SK-N-SH (cell line): ENCODE measurements around the gene CBY2. TPM values are rescaled to one million over a fixed set of nuclear protein-coding genes. Genes with fewer than 3 reads are reported as not detected.

Experiments used
- CTCF ChIA-PET: fragments of 300-600, 350-600 bp; formaldehyde crosslinking; extraction: SDS; loops from one replicate; lab custom pipeline; 2021; lab: Yijun Ruan, JAX
- POLR2A ChIA-PET: fragments of 350-600 bp; sonication (Branson Sonifier 250); formaldehyde crosslinking; extraction: SDS; loops from one replicate; lab custom pipeline; 2020; ENCODE audit warnings: antibody characterized with exemption, inconsistent platforms; lab: Yijun Ruan, JAX
- DNase-seq: peaks from one replicate; pipeline ENCODE4 v3.0.0; 2012
- H2AFZ ChIP-seq: fragments of 200-600 bp; sonication (generic); 2 replicates; pipeline ENCODE4 v1.8.1; 2016; ENCODE audit warnings: antibody characterized with exemption, mild to moderate bottlenecking, low read depth
- H3F3A ChIP-seq: fragments of 200-600 bp; sonication (generic); replicated peaks from 2 replicates; pipeline ENCODE3; 2016; ENCODE audit warnings: antibody characterized with exemption, mild to moderate bottlenecking; ENCODE audit not compliant: insufficient read depth
- H3K27ac ChIP-seq, 2 experiments: fragments of 200-500 bp in 1 of 2; fragments of 200-600 bp in 1 of 2; sonication (Bioruptor generic) in 1 of 2; sonication (generic), shearing (Covaris generic) in 1 of 2; 2 replicates each; pipeline versions ENCODE4 v1.5.1 to v1.6.1; 2014 to 2016; ENCODE audit warnings: low read depth in 2 of 2, inconsistent platforms in 1 of 2, low read length in 1 of 2, mild to moderate bottlenecking in 1 of 2, mixed read lengths in 1 of 2
- H3K27me3 ChIP-seq: fragments of 200-600 bp; sonication (generic), shearing (Covaris generic); 2 replicates; pipeline ENCODE4 v1.6.1; 2016; ENCODE audit warnings: mixed run types; ENCODE audit not compliant: insufficient read depth
- H3K36me3 ChIP-seq, 2 experiments: fragments of 200-500 bp in 1 of 2; fragments of 200-600 bp in 1 of 2; sonication (Bioruptor generic) in 1 of 2; sonication (generic) in 1 of 2; replicated peaks in 1 of 2; 2 replicates each; pipeline versions ENCODE3 to v1.5.1; 2014 to 2016; ENCODE audit warnings: low read length in 1 of 2, mild to moderate bottlenecking in 1 of 2; ENCODE audit not compliant: insufficient read depth in 2 of 2, control insufficient read depth in 1 of 2
- H3K4me1 ChIP-seq, 2 experiments: fragments of 200-500 bp in 1 of 2; fragments of 200-600 bp in 1 of 2; sonication (Bioruptor generic) in 1 of 2; sonication (generic), shearing (Covaris generic) in 1 of 2; 2 replicates each; pipeline versions ENCODE4 v1.5.1 to v1.6.1; 2014 to 2016; ENCODE audit warnings: low read depth in 1 of 2, low read length in 1 of 2, mixed run types in 1 of 2; ENCODE audit not compliant: insufficient read depth in 2 of 2, control insufficient read depth in 1 of 2
- H3K4me2 ChIP-seq: fragments of 200-600 bp; sonication (generic), shearing (Covaris generic); 2 replicates; pipeline ENCODE4 v1.6.1; 2017; ENCODE audit warnings: mixed run types
- H3K4me3 ChIP-seq, 2 experiments: fragments of 200-500 bp in 1 of 2; fragments of 200-600 bp in 1 of 2; sonication (Bioruptor generic) in 1 of 2; sonication (generic), shearing (Covaris generic) in 1 of 2; 2 replicates each; pipeline versions ENCODE4 v1.5.1 to v1.8.1; 2014 to 2016; ENCODE audit warnings: low read depth in 2 of 2, inconsistent platforms in 1 of 2, low read length in 1 of 2, mild to moderate bottlenecking in 1 of 2, mixed read lengths in 1 of 2, moderate library complexity in 1 of 2
- H3K79me2 ChIP-seq: fragments of 200-600 bp; sonication (generic); 2 replicates; pipeline ENCODE4 v1.8.1; 2017; ENCODE audit warnings: mild to moderate bottlenecking; ENCODE audit not compliant: insufficient read depth
- H3K9ac ChIP-seq: fragments of 200-600 bp; sonication (generic); 2 replicates; pipeline ENCODE4 v1.6.1; 2017; ENCODE audit warnings: mixed run types
- H3K9me2 ChIP-seq: fragments of 200-600 bp; sonication (generic); 2 replicates; pipeline ENCODE4 v1.6.1; 2017; ENCODE audit warnings: mixed run types
- H3K9me3 ChIP-seq: fragments of 200-600 bp; sonication (generic); 2 replicates; pipeline ENCODE4 v1.6.1; 2017; ENCODE audit warnings: mixed run types, mild to moderate bottlenecking, moderate library complexity
- H4K20me1 ChIP-seq: fragments of 200-600 bp; sonication (generic); 2 replicates; pipeline ENCODE4 v1.6.1; 2017; ENCODE audit warnings: mild to moderate bottlenecking, mixed run types; ENCODE audit not compliant: insufficient read depth
- CTCF ChIP-seq: fragments of 200-600 bp; sonication (generic); IDR thresholded peaks from 2 replicates; pipeline ENCODE4 v1.6.1; 2017; ENCODE audit warnings: antibody characterized with exemption, mild to moderate bottlenecking, moderate library complexity
- ELF1 ChIP-seq: IDR thresholded peaks from 2 replicates; pipeline ENCODE4 v1.4.0; 2012
- EP300 ChIP-seq, 2 experiments: IDR thresholded peaks; 2 replicates each; pipeline versions ENCODE4 v1.4.0 to v1.6.1; 2012; ENCODE audit warnings: borderline replicate concordance in 1 of 2, low read depth in 1 of 2, low read length in 1 of 2
- FOXJ3 ChIP-seq: sonication (generic); formaldehyde crosslinking; IDR thresholded peaks from 2 replicates; pipeline ENCODE4 v1.5.1; 2020; ENCODE audit warnings: mild to moderate bottlenecking, missing genetic modification reagents
- FOXM1 ChIP-seq: IDR thresholded peaks from 2 replicates; pipeline ENCODE4 v1.4.0; 2012; ENCODE audit warnings: low read depth, mild to moderate bottlenecking
- MXI1 ChIP-seq: IDR thresholded peaks from 2 replicates; pipeline ENCODE4 v1.6.1; 2012; ENCODE audit warnings: mild to moderate bottlenecking, low read depth, low read length, improper control_type of control experiment
- NFIC ChIP-seq: IDR thresholded peaks from 2 replicates; pipeline ENCODE4 v1.4.0; 2012; ENCODE audit warnings: borderline replicate concordance
- POLR2AphosphoS5 ChIP-seq: IDR thresholded peaks from 2 replicates; pipeline ENCODE4 v1.6.1; 2012; ENCODE audit warnings: low read depth, low read length
- RAD21 ChIP-seq: IDR thresholded peaks from 2 replicates; pipeline ENCODE4 v1.6.1; 2012; ENCODE audit warnings: mild to moderate bottlenecking, low read length
- RCOR1 ChIP-seq: fragments of 150-350 bp; IDR thresholded peaks from 2 replicates; pipeline ENCODE4 v1.6.1; 2017; ENCODE audit warnings: antibody characterized with exemption, low read length
- RFX5 ChIP-seq: IDR thresholded peaks from 2 replicates; pipeline ENCODE4 v1.6.1; 2012; ENCODE audit warnings: mild to moderate bottlenecking, improper control_type of control experiment, low read length
- RXRA ChIP-seq: IDR thresholded peaks from 2 replicates; pipeline ENCODE4 v1.4.0; 2012; ENCODE audit warnings: low read depth, mild to moderate bottlenecking, borderline replicate concordance
- SIN3A ChIP-seq: IDR thresholded peaks from 2 replicates; pipeline ENCODE4 v1.6.1; 2012; ENCODE audit warnings: low read depth, mild to moderate bottlenecking, low read length, moderate library complexity, borderline replicate concordance
- TAF1 ChIP-seq: IDR thresholded peaks from 2 replicates; pipeline ENCODE4 v1.6.1; 2012; ENCODE audit warnings: low read depth, mild to moderate bottlenecking, low read length, moderate library complexity, borderline replicate concordance
- TCF12 ChIP-seq: IDR thresholded peaks from 2 replicates; pipeline ENCODE4 v1.4.0; 2012
- TEAD4 ChIP-seq: IDR thresholded peaks from 2 replicates; pipeline ENCODE4 v1.4.0; 2012; ENCODE audit warnings: mild to moderate bottlenecking, borderline replicate concordance; ENCODE audit not compliant: insufficient read depth
- YY1 ChIP-seq: IDR thresholded peaks from 2 replicates; pipeline ENCODE4 v1.4.0; 2012; ENCODE audit warnings: low read depth, mild to moderate bottlenecking
- ZBTB33 ChIP-seq: IDR thresholded peaks from 2 replicates; pipeline ENCODE4 v1.4.0; 2012; ENCODE audit warnings: low read depth, borderline replicate concordance
- WGBS: methylation state at CpG from one replicate; pipeline ENCODE4 v1.1.6; 2017; ENCODE audit warnings: low lambda C conversion rate; 5-methylcytosine and 5-hydroxymethylcytosine counted together
- polyA plus RNA-seq, 3 experiments: library from polyadenylated mRNA; depleted of rRNA; stranded (reverse); fragments of >200 nt; gene quantifications; 2 replicates each; pipeline ENCODE4 v1.2.3, GENCODE V29; 2012

CBY2 gene
- polyA plus RNA-seq, 1 of the 3 experiments (the other 2 are of a cell fraction), result not detected

- POLR2A ChIA-PET, result no interaction called here
- no peaks in the 10 kb centered on the region for H3K79me2 ChIP-seq
- no peak overlapping the region for H3K4me2 ChIP-seq
- H3K27ac ChIP-seq, result no peak overlapping the region
- H3K9me2 ChIP-seq, result no peaks in the 10 kb centered on the region
- no peaks in the 10 kb centered on the region for H3K36me3 ChIP-seq
- CTCF ChIA-PET, result no interaction called here
- no peaks in the 10 kb centered on the region for H4K20me1 ChIP-seq
- no peak for DNase-seq
- no peak overlapping the region for H3K9ac ChIP-seq
- 23% methylated on average over 2 of the region's 2 CpGs for WGBS
- no peak overlapping the region for H2AFZ ChIP-seq
- no peak for TF ChIP-seq SIN3A
- TF ChIP-seq FOXJ3 (CRISPR knock-in tag), result no peak
- no peak for TF ChIP-seq NFIC
- no peak for TF ChIP-seq RFX5
- TF ChIP-seq, all 33 proteins: peak for 0
- Histone ChIP-seq H3K27me3 (no peaks in the 10 kb centered on the region), H3K4me1 (peaks cover 0 to 2% of the 10 kb centered on the region in 2 experiments; a peak in 1 of 4 replicates), H3F3A (no peaks in the 10 kb centered on the region), H3K9me3 (no peaks in the 10 kb centered on the region), H3K4me3 (no peak overlapping the region)
Observed at GRCh38 chr13:45690636-45691035, 11.5 kb upstream of the CBY2 start.

- H3K9me3 ChIP-seq, result no peaks in the 10 kb centered on the region
- CTCF ChIA-PET, result no interaction called here
- no peaks in the 10 kb centered on the region for H3K79me2 ChIP-seq
- no peaks in the 10 kb centered on the region for H3F3A ChIP-seq
- WGBS, result 37% methylated on average over 4 of the region's 4 CpGs
- H3K36me3 ChIP-seq, result no peaks in the 10 kb centered on the region
- no peak overlapping the region for H3K4me3 ChIP-seq
- POLR2A ChIA-PET, result no interaction called here
- H3K27ac ChIP-seq, result no peak overlapping the region
- H3K4me1 ChIP-seq, result peaks cover 0 to 2% of the 10 kb centered on the region in 2 experiments; a peak in 1 of 4 replicates
- H3K9me2 ChIP-seq, result no peaks in the 10 kb centered on the region
- H3K4me2 ChIP-seq, result no peak overlapping the region
- H4K20me1 ChIP-seq, result no peaks in the 10 kb centered on the region
- DNase-seq, result no peak
- H3K9ac ChIP-seq, result no peak overlapping the region
- no peak overlapping the region for H2AFZ ChIP-seq
- H3K27me3 ChIP-seq, result no peaks in the 10 kb centered on the region
- TF ChIP-seq RXRA (no peak), FOXJ3 (CRISPR knock-in tag) (no peak), POLR2AphosphoS5 (no peak), ZBTB33 (no peak), TAF1 (no peak), EP300 (IDR thresholded peaks at IDR 0.05; ENCODE audit: borderline replicate concordance in 1 of 2, low read depth in 1 of 2, low read length in 1 of 2) (no peak), ELF1 (no peak)
Observed at GRCh38 chr13:45691251-45691650, 10.9 kb upstream of the CBY2 start.

GRCh38 chr13:45691667-45692066, 10.5 kb upstream of the CBY2 start:
- H4K20me1 ChIP-seq, result no peaks in the 10 kb centered on the region
- ChIA-PET POLR2A (no interaction called here), CTCF (interaction anchor here (1.0 kb wide), 1 partner anchor 92 kb away, joined by 3 read pairs; no protein-coding TSS in a partner anchor)
- H3K4me2 ChIP-seq, result no peak overlapping the region
- H3K4me3 ChIP-seq, result no peak overlapping the region
- H3K79me2 ChIP-seq, result no peaks in the 10 kb centered on the region
- 21% methylated on average over 1 of the region's 1 CpG for WGBS
- no peaks in the 10 kb centered on the region for H3F3A ChIP-seq
- no peak overlapping the region for H3K27ac ChIP-seq
- H3K9me3 ChIP-seq, result no peaks in the 10 kb centered on the region
- DNase-seq, result no peak
- no peak overlapping the region for H3K9ac ChIP-seq
- H3K36me3 ChIP-seq, result no peaks in the 10 kb centered on the region
- H3K4me1 ChIP-seq, result peaks cover 0 to 2% of the 10 kb centered on the region in 2 experiments; a peak in 1 of 4 replicates
- H2AFZ ChIP-seq, result no peak overlapping the region
- H3K9me2 ChIP-seq, result no peaks in the 10 kb centered on the region
- H3K27me3 ChIP-seq, result no peaks in the 10 kb centered on the region
- TF ChIP-seq RXRA (no peak), TCF12 (no peak), FOXJ3 (CRISPR knock-in tag) (no peak), ZBTB33 (no peak), TEAD4 (no peak), RCOR1 (no peak), CTCF (no peak), FOXM1 (no peak), MXI1 (no peak), YY1 (no peak), TAF1 (no peak), NFIC (no peak), RAD21 (no peak)
